ENCODE measurements around the gene PIAS3. TPM values are rescaled to one million over a fixed set of nuclear protein-coding genes. Genes with fewer than 3 reads are reported as not detected.

The PIAS3 gene
- total and polyA plus RNA-seq, 2 experiments from 2014 or later = 35.7 to 45.4 TPM

DNA sequence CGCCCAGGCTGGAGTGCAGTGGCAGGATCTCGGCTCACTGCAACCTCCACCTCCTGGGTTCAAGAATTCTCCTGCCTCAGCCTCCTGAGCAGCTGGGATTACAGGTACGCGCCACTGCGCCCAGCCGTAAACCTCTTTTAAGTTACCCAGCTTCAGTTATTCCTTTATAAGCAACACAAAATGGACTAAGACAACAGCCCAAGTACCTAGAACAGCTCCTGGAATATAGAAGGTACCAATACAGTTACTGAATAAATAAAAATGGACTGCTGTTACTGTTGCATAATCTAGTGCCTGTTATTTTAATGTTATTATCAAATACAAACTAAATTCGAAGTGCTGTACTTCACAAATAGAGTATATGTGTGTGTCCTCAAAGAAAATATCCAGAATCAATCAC is 52.0 kb downstream of the PIAS3 start:
- H3K4me1 Mint-ChIP-seq = peaks cover 18% of the 10 kb centered on the region
- no peak for DNase-seq (ENCODE audit: low spot score)
- Histone ChIP-seq H3K4me1 (ENCODE audit: insufficient read depth) (no peaks in the 10 kb centered on the region), H3K27ac (ENCODE audit: low read depth) (no peak overlapping the region; the same call in 1 of the 2 replicates), H3K27me3 (ENCODE audit: insufficient read depth) (no peaks in the 10 kb centered on the region), H3K9me2 (ENCODE audit: insufficient read depth) (no peaks in the 10 kb centered on the region), H3F3A (replicated peaks; ENCODE audit: low read depth) (no peaks in the 10 kb centered on the region), H3K4me3 (no peak overlapping the region), H3K4me2 (no peak overlapping the region), H3K79me2 (replicated peaks; ENCODE audit: insufficient read depth) (peaks cover 57% of the 10 kb centered on the region), H2AFZ (no peak overlapping the region), H4K20me1 (replicated peaks; ENCODE audit: insufficient read depth) (0 out of 2 replicates have a peak, but pooled peaks cover 4% of the 10 kb centered on the region), H3K36me3 (ENCODE audit: insufficient read depth) (no peaks in the 10 kb centered on the region)
- no peak overlapping the region for H3K27ac Mint-ChIP-seq
- no peaks in the 10 kb centered on the region; the same call in 2 of the 3 replicates for H3K36me3 Mint-ChIP-seq (ENCODE audit: low read depth)
- H3K4me3 Mint-ChIP-seq = no peak overlapping the region
- no peak for ATAC-seq
- no peaks in the 10 kb centered on the region for H3K9me3 Mint-ChIP-seq
- TF ChIP-seq STAT1 (IDR thresholded peaks at IDR 0.05; ENCODE audit: unreplicated experiment) (no peak), JUNB (IDR thresholded peaks at IDR 0.05; ENCODE audit: unreplicated experiment) (no peak), POLR2AphosphoS5 (IDR thresholded peaks at IDR 0.05; ENCODE audit: low read depth) (no peak), NANOG (IDR thresholded peaks at IDR 0.05; ENCODE audit: borderline replicate concordance) (no peak), EZH2phosphoT487 (IDR thresholded peaks at IDR 0.05; ENCODE audit: unreplicated experiment) (no peak), ZNF331 (CRISPR knock-in tag; IDR thresholded peaks at IDR 0.05; ENCODE audit: low read depth) (no peak), CREB1 (CRISPR knock-in tag; IDR thresholded peaks at IDR 0.05; ENCODE audit: low read depth) (no peak), ETS1 (IDR thresholded peaks at IDR 0.05) (no peak), ZNF114 (CRISPR knock-in tag; IDR thresholded peaks at IDR 0.05) (no peak), EZH2 (IDR thresholded peaks at IDR 0.05; ENCODE audit: low read depth, unreplicated experiment) (no peak)
- TF ChIP-seq, protein P1, sequence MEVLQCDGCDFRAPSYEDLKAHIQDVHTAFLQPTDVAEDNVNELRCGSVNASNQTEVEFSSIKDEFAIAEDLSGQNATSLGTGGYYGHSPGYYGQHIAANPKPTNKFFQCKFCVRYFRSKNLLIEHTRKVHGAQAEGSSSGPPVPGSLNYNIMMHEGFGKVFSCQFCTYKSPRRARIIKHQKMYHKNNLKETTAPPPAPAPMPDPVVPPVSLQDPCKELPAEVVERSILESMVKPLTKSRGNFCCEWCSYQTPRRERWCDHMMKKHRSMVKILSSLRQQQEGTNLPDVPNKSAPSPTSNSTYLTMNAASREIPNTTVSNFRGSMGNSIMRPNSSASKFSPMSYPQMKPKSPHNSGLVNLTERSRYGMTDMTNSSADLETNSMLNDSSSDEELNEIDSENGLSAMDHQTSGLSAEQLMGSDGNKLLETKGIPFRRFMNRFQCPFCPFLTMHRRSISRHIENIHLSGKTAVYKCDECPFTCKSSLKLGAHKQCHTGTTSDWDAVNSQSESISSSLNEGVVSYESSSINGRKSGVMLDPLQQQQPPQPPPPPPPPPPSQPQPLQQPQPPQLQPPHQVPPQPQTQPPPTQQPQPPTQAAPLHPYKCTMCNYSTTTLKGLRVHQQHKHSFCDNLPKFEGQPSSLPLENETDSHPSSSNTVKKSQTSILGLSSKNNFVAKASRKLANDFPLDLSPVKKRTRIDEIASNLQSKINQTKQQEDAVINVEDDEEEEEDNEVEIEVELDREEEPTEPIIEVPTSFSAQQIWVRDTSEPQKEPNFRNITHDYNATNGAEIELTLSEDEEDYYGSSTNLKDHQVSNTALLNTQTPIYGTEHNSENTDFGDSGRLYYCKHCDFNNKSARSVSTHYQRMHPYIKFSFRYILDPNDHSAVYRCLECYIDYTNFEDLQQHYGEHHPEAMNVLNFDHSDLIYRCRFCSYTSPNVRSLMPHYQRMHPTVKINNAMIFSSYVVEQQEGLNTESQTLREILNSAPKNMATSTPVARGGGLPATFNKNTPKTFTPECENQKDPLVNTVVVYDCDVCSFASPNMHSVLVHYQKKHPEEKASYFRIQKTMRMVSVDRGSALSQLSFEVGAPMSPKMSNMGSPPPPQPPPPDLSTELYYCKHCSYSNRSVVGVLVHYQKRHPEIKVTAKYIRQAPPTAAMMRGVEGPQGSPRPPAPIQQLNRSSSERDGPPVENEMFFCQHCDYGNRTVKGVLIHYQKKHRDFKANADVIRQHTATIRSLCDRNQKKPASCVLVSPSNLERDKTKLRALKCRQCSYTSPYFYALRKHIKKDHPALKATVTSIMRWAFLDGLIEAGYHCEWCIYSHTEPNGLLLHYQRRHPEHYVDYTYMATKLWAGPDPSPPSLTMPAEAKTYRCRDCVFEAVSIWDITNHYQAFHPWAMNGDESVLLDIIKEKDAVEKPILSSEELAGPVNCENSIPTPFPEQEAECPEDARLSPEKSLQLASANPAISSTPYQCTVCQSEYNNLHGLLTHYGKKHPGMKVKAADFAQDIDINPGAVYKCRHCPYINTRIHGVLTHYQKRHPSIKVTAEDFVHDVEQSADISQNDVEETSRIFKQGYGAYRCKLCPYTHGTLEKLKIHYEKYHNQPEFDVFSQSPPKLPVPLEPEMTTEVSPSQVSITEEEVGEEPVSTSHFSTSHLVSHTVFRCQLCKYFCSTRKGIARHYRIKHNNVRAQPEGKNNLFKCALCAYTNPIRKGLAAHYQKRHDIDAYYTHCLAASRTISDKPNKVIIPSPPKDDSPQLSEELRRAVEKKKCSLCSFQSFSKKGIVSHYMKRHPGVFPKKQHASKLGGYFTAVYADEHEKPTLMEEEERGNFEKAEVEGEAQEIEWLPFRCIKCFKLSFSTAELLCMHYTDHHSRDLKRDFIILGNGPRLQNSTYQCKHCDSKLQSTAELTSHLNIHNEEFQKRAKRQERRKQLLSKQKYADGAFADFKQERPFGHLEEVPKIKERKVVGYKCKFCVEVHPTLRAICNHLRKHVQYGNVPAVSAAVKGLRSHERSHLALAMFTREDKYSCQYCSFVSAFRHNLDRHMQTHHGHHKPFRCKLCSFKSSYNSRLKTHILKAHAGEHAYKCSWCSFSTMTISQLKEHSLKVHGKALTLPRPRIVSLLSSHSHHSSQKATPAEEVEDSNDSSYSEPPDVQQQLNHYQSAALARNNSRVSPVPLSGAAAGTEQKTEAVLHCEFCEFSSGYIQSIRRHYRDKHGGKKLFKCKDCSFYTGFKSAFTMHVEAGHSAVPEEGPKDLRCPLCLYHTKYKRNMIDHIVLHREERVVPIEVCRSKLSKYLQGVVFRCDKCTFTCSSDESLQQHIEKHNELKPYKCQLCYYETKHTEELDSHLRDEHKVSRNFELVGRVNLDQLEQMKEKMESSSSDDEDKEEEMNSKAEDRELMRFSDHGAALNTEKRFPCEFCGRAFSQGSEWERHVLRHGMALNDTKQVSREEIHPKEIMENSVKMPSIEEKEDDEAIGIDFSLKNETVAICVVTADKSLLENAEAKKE (CRISPR knock-in tag; IDR thresholded peaks at IDR 0.05) = no peak
- TF ChIP-seq, protein P2, sequence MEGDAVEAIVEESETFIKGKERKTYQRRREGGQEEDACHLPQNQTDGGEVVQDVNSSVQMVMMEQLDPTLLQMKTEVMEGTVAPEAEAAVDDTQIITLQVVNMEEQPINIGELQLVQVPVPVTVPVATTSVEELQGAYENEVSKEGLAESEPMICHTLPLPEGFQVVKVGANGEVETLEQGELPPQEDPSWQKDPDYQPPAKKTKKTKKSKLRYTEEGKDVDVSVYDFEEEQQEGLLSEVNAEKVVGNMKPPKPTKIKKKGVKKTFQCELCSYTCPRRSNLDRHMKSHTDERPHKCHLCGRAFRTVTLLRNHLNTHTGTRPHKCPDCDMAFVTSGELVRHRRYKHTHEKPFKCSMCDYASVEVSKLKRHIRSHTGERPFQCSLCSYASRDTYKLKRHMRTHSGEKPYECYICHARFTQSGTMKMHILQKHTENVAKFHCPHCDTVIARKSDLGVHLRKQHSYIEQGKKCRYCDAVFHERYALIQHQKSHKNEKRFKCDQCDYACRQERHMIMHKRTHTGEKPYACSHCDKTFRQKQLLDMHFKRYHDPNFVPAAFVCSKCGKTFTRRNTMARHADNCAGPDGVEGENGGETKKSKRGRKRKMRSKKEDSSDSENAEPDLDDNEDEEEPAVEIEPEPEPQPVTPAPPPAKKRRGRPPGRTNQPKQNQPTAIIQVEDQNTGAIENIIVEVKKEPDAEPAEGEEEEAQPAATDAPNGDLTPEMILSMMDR (conservative IDR thresholded peaks at IDR 0.05; ENCODE audit: low read depth in 2 of 2) = no peak
- TF ChIP-seq, protein P3, sequence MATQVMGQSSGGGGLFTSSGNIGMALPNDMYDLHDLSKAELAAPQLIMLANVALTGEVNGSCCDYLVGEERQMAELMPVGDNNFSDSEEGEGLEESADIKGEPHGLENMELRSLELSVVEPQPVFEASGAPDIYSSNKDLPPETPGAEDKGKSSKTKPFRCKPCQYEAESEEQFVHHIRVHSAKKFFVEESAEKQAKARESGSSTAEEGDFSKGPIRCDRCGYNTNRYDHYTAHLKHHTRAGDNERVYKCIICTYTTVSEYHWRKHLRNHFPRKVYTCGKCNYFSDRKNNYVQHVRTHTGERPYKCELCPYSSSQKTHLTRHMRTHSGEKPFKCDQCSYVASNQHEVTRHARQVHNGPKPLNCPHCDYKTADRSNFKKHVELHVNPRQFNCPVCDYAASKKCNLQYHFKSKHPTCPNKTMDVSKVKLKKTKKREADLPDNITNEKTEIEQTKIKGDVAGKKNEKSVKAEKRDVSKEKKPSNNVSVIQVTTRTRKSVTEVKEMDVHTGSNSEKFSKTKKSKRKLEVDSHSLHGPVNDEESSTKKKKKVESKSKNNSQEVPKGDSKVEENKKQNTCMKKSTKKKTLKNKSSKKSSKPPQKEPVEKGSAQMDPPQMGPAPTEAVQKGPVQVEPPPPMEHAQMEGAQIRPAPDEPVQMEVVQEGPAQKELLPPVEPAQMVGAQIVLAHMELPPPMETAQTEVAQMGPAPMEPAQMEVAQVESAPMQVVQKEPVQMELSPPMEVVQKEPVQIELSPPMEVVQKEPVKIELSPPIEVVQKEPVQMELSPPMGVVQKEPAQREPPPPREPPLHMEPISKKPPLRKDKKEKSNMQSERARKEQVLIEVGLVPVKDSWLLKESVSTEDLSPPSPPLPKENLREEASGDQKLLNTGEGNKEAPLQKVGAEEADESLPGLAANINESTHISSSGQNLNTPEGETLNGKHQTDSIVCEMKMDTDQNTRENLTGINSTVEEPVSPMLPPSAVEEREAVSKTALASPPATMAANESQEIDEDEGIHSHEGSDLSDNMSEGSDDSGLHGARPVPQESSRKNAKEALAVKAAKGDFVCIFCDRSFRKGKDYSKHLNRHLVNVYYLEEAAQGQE (IDR thresholded peaks at IDR 0.05; ENCODE audit: unreplicated experiment) = no peak
- H3K27me3 Mint-ChIP-seq (ENCODE audit: insufficient read depth, low read depth, poor library complexity) = no peaks in the 10 kb centered on the region
